Activated CD8-positive, alpha-beta memory T cell treated with anti-CD3 and anti-CD28 coated beads, Interleukin-2, amount 50 U/mL, for 48 hours (primary cell): Measurements from ENCODE around the gene ANKMY1.

Source experiments
- DNase-seq: peaks from one replicate; pipeline ENCODE4 v3.0.0-alpha.2; 2020

ANKMY1 gene

GRCh38 chr2:240441326-240441992 is 116.3 kb downstream of the ANKMY1 start:
- DNase-seq: no peak

GRCh38 chr2:240440704-240441320 is 117.0 kb downstream of the ANKMY1 start:
- no peak for DNase-seq

- DNase-seq: no peak
Measured at GRCh38 chr2:240440251-240440650, 117.5 kb downstream of the ANKMY1 start.

- no peak for DNase-seq
Measured at GRCh38 chr2:240439698-240440151, 118.1 kb downstream of the ANKMY1 start.

- DNase-seq: no peak
Measured at GRCh38 chr2:240438810-240439697, 118.7 kb downstream of the ANKMY1 start.

- DNase-seq: peak; percentile 87
Measured at GRCh38 chr2:240437861-240438809, 119.7 kb downstream of the ANKMY1 start.

GRCh38 chr2:240437551-240437860 is 120.3 kb downstream of the ANKMY1 start:
- DNase-seq: no peak

GRCh38 chr2:240436683-240437550 is 120.9 kb downstream of the ANKMY1 start:
- no peak for DNase-seq

- DNase-seq: no peak
Measured at GRCh38 chr2:240435948-240436682, 121.7 kb downstream of the ANKMY1 start.

- DNase-seq: peak; percentile 71
Measured at GRCh38 chr2:240435457-240435947, 122.3 kb downstream of the ANKMY1 start, which contains the start of gene GPC1. GPC1 (plus strand) TSS chr2:240435663; CDS start chr2:240435919, 256 bp downstream.

- peak; percentile 90 for DNase-seq
Measured at GRCh38 chr2:240434728-240435456, 122.9 kb downstream of the ANKMY1 start.

- DNase-seq: peak; percentile 59
Measured at GRCh38 chr2:240433973-240434727, 123.6 kb downstream of the ANKMY1 start.

- DNase-seq: peak; percentile 50
Measured at GRCh38 chr2:240432820-240433801, 124.7 kb downstream of the ANKMY1 start.

- peak; percentile 42 for DNase-seq
Measured at GRCh38 chr2:240432430-240432819, 125.4 kb downstream of the ANKMY1 start.

GRCh38 chr2:240431661-240432424 is 125.9 kb downstream of the ANKMY1 start:
- peak; percentile 47 for DNase-seq

GRCh38 chr2:240431271-240431660 is 126.5 kb downstream of the ANKMY1 start:
- no peak for DNase-seq

GRCh38 chr2:240430595-240430994 is 127.2 kb downstream of the ANKMY1 start:
- DNase-seq: peak; percentile 48
